GM12878 (cell line): ENCODE data around the gene CHRND. TPM values are rescaled to one million over a fixed set of nuclear protein-coding genes. Genes with fewer than 3 reads are reported as not detected.

Experiments
- ATAC-seq: fragments of 200-7000 bp; cut with Tn5 transposase; 3 replicates; pipeline ENCODE4 v1.9.1; 2020; ENCODE audit warnings: mild to moderate bottlenecking, moderate library complexity
- BruUV-seq: library from RNA; stranded (reverse); fragments of 400-500 nt; replicated peaks from 2 replicates; lab custom pipeline; 2021; lab: Mats Ljungman, UMichigan
- CTCF ChIA-PET: fragments of 300-600 bp; sonication (Branson Sonifier 250); formaldehyde crosslinking; extraction: SDS; loops from one replicate; lab custom pipeline; 2021; ENCODE audit warnings: inconsistent platforms; lab: Yijun Ruan, JAX
- POLR2A ChIA-PET: fragments of 350-600 bp; formaldehyde crosslinking; extraction: SDS; loops from one replicate; lab custom pipeline; 2021; ENCODE audit warnings: inconsistent platforms; lab: Charles Lee
- RAD21 ChIA-PET: fragments of 300-600 bp; sonication (Branson Sonifier 250); formaldehyde crosslinking; loops from one replicate; lab custom pipeline; 2023; ENCODE audit warnings: antibody characterized with exemption; ENCODE audit not compliant: unreplicated experiment; lab: Charles Lee
- SMC1A ChIA-PET: fragments of 300-600 bp; sonication (Branson Sonifier 250); formaldehyde crosslinking; loops from one replicate; lab custom pipeline; 2023; ENCODE audit not compliant: unreplicated experiment, uncharacterized antibody; lab: Charles Lee
- DNase-seq: peaks from one replicate; pipeline ENCODE4 v3.0.0-alpha.2; 2011; ENCODE audit warnings: low read depth, low spot score
- FAIRE-seq: peaks from 3 replicates; lab custom pipeline; 2011; peaks lifted over from hg19 to GRCh38; lab: Jason Lieb, UNC
- H2AFZ ChIP-seq: 2 replicates; pipeline ENCODE4 v1.6.0; 2011; ENCODE audit warnings: low read depth, low read length, control low read depth; ENCODE audit not compliant: control insufficient read depth
- H3K27ac ChIP-seq: 2 replicates; pipeline ENCODE4 v1.5.1; 2011; ENCODE audit warnings: control low read depth; ENCODE audit not compliant: control insufficient read depth, insufficient read depth
- H3K27me3 ChIP-seq, 2 experiments: replicated peaks in 1 of 2; 2 replicates each; pipeline versions ENCODE4 v1.6.0 to v1.6.1; 2011; ENCODE audit warnings: low read length in 1 of 2; ENCODE audit not compliant: control insufficient read depth in 2 of 2, insufficient read depth in 2 of 2
- H3K36me3 ChIP-seq, 2 experiments: 2 replicates each; pipeline ENCODE4 v1.5.1; 2011; ENCODE audit warnings: low read length in 1 of 2; ENCODE audit not compliant: control insufficient read depth in 2 of 2, insufficient read depth in 2 of 2
- H3K4me1 ChIP-seq: 2 replicates; pipeline ENCODE4 v1.6.1; 2011; ENCODE audit warnings: mild to moderate bottlenecking, low read length, moderate library complexity, mixed read lengths; ENCODE audit not compliant: control insufficient read depth, insufficient read depth
- H3K4me2 ChIP-seq: 2 replicates; pipeline ENCODE4 v1.6.0; 2011; ENCODE audit warnings: control low read depth; ENCODE audit not compliant: control insufficient read depth, insufficient read depth
- H3K4me3 ChIP-seq: fragments of 200-600 bp; sonication (generic); 2 replicates; pipeline ENCODE4 v1.5.1; 2016
- H3K79me2 ChIP-seq: 2 replicates; pipeline ENCODE4 v1.6.0; 2011; ENCODE audit warnings: low read length; ENCODE audit not compliant: control insufficient read depth, insufficient read depth
- H3K9ac ChIP-seq: 2 replicates; pipeline ENCODE4 v1.8.0; 2011; ENCODE audit warnings: low read length, control low read depth, mixed read lengths; ENCODE audit not compliant: control insufficient read depth, insufficient read depth
- H3K9me3 ChIP-seq: replicated peaks from 3 replicates; pipeline ENCODE4 v1.5.1; 2011; ENCODE audit warnings: mild to moderate bottlenecking, low read length; ENCODE audit not compliant: control insufficient read depth, insufficient read depth
- H4K20me1 ChIP-seq: 2 replicates; pipeline ENCODE4 v1.6.0; 2011; ENCODE audit not compliant: control insufficient read depth, insufficient read depth
- EZH2 ChIP-seq: IDR thresholded peaks from 2 replicates; pipeline ENCODE4 v1.6.1; 2012; ENCODE audit warnings: low read depth, mild to moderate bottlenecking, control low read depth, inconsistent platforms, low read length, borderline replicate concordance; ENCODE audit not compliant: control insufficient read depth
- MEF2A ChIP-seq: IDR thresholded peaks from 2 replicates; pipeline ENCODE4 v1.6.1; 2011; ENCODE audit warnings: low read depth, mild to moderate bottlenecking, low read length, moderate library complexity; ENCODE audit not compliant: insufficient read depth
- RFX5 ChIP-seq: IDR thresholded peaks from 2 replicates; pipeline ENCODE4 v1.6.1; 2011; ENCODE audit warnings: low read depth, low read length, improper control_type of control experiment
- TCF7 ChIP-seq: IDR thresholded peaks from 2 replicates; pipeline ENCODE4 v1.6.1; 2014; ENCODE audit warnings: antibody characterized with exemption, borderline replicate concordance
- WGBS: methylation state at CpG from one replicate; pipeline ENCODE4 v1.1.6; 2016; ENCODE audit warnings: low lambda C conversion rate; ENCODE audit not compliant: insufficient replicate concordance, insufficient coverage; ENCODE audit errors: missing lambda C conversion rate; 5-methylcytosine and 5-hydroxymethylcytosine counted together
- in situ Hi-C: fragments of 300-500 bp; cut with MboI; formaldehyde crosslinking; loops from 9 replicates; pipeline ENCODE4 v1.14.3; 2018; ENCODE audit warnings: mixed read lengths
- intact Hi-C: fragments of 100-400 bp; cut with micrococcal nuclease; formaldehyde crosslinking; loops from one replicate; pipeline ENCODE4 v1.14.2; 2022; ENCODE audit not compliant: unreplicated experiment
- polyA plus RNA-seq, 11 experiments: library from polyadenylated mRNA; depleted of rRNA in 4 of 11; unstranded in 6 of 11; stranded (reverse) in 5 of 11; fragments of >200 nt; fragmentation: Nextera tagmentation in 4 of 11; fragmentation: Illumina TruSeq in 1 of 11; extraction: Ambion mirVana in 4 of 11; extraction: Trizol in 1 of 11; gene quantifications; 1 replicate in 1 of 11; 2 replicates in 10 of 11; pipeline versions ENCODE4 v1.2.1 to v1.2.3, GENCODE V29; 2011 to 2016; ENCODE audit warnings: inconsistent platforms in 2 of 11, missing spikeins in 2 of 11, low read depth in 1 of 11
- total RNA-seq, 4 experiments: library from RNA; depleted of rRNA in 3 of 4; stranded (reverse); fragments of >200 nt in 3 of 4; fragmentation: Illumina TruSeq in 1 of 4; extraction: Trizol in 1 of 4; gene quantifications; 2 replicates each; pipeline versions ENCODE4 v1.2.1 to v1.2.3, GENCODE V29; 2013 to 2021
- TF ChIP-seq, protein P1 (sequence below): fragments of 450-650 bp; IDR thresholded peaks from 2 replicates; pipeline ENCODE4 v1.6.1; 2017; ENCODE audit warnings: mild to moderate bottlenecking
- TF ChIP-seq, protein P2 (sequence below): IDR thresholded peaks from 2 replicates; pipeline ENCODE4 v1.6.1; 2012; ENCODE audit warnings: low read depth, low read length, improper control_type of control experiment

Gene CHRND
- total and polyA plus RNA-seq, 10 of the 15 experiments (the other 5 are each of a cell fraction or from before 2014, with no cell fraction given) = not detected

DNA sequence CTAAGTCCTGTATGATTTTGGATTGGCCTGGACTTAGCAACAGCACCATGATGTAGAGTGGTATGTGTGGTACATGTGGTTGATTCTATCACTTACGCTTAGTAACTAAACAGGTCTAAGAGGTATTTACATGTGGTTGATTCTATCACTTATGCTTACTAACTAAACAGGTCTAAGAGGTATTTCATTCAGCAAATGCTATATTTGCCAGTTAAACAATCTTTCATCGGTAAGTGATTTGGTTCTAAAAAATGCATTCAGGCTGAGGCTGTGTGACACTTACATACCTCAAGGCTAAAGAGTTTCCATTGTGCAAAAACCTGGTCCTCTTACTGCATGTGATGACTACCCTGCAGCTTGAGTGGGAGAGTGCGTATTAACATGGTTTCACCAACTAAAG lies 37.6 kb downstream of the CHRND start:
- CTCF ChIA-PET = interaction anchor here (1.4 to 1.6 kb wide), 2 partner anchors 9 to 25 kb away, joined by 4 to 5 read pairs; partner anchors contain the start of gene CHRNG
- in situ Hi-C loops = no loop called here
- RAD21 ChIA-PET = no interaction called here
- DNase-seq = no peak
- 47% methylated on average over 3 of the region's 3 CpGs for WGBS
- Histone ChIP-seq H3K27ac (no peak overlapping the region), H3K4me3 (no peak overlapping the region), H4K20me1 (no peaks in the 10 kb centered on the region), H3K9me3 (no peaks in the 10 kb centered on the region), H3K36me3 (peaks cover 9 to 41% of the 10 kb centered on the region in 2 experiments), H3K4me2 (no peak overlapping the region), H3K4me1 (peaks cover 4% of the 10 kb centered on the region; the same call in 1 of the 2 replicates), H3K27me3 (no peaks in the 10 kb centered on the region), H2AFZ (no peak overlapping the region), H3K79me2 (no peaks in the 10 kb centered on the region), H3K9ac (no peak overlapping the region)
- TF ChIP-seq TCF7 (no peak), MEF2A (no peak), RFX5 (no peak), EZH2 (no peak)
- TF ChIP-seq, protein P1, sequence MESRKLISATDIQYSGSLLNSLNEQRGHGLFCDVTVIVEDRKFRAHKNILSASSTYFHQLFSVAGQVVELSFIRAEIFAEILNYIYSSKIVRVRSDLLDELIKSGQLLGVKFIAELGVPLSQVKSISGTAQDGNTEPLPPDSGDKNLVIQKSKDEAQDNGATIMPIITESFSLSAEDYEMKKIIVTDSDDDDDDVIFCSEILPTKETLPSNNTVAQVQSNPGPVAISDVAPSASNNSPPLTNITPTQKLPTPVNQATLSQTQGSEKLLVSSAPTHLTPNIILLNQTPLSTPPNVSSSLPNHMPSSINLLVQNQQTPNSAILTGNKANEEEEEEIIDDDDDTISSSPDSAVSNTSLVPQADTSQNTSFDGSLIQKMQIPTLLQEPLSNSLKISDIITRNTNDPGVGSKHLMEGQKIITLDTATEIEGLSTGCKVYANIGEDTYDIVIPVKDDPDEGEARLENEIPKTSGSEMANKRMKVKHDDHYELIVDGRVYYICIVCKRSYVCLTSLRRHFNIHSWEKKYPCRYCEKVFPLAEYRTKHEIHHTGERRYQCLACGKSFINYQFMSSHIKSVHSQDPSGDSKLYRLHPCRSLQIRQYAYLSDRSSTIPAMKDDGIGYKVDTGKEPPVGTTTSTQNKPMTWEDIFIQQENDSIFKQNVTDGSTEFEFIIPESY = no peak
- TF ChIP-seq, protein P2, sequence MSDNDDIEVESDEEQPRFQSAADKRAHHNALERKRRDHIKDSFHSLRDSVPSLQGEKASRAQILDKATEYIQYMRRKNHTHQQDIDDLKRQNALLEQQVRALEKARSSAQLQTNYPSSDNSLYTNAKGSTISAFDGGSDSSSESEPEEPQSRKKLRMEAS = no peak
- intact Hi-C loops = no loop called here
- SMC1A ChIA-PET = no interaction called here
- POLR2A ChIA-PET = interaction anchor here (0.6 to 1.0 kb wide), 5 partner anchors 8 to 704 kb away, joined by 3 to 5 read pairs (median 3); partner anchors contain the start of genes EIF4E2 and TIGD1
- ATAC-seq = 0 out of 3 replicates have a peak, but pooled peaks have one; percentile 20
- FAIRE-seq = no peak
- BruUV-seq = no TSS peak
